SKM-1 (cell line): Measurements from ENCODE around the gene SYTL2.
A peak's percentile ranks its signal among the peaks of the same experiment; 100 is the strongest.
"Not testable (repeated sequence)": the region's sequence is repeated elsewhere in the genome, so short reads cannot be mapped to it uniquely, and the experiment has no call there.

ENCODE experiments used
- DNase-seq: peaks from one replicate; lab custom pipeline; 2025; ENCODE audit not compliant: unreplicated experiment; lab: John Stamatoyannopoulos, UW

The SYTL2 gene

DNA sequence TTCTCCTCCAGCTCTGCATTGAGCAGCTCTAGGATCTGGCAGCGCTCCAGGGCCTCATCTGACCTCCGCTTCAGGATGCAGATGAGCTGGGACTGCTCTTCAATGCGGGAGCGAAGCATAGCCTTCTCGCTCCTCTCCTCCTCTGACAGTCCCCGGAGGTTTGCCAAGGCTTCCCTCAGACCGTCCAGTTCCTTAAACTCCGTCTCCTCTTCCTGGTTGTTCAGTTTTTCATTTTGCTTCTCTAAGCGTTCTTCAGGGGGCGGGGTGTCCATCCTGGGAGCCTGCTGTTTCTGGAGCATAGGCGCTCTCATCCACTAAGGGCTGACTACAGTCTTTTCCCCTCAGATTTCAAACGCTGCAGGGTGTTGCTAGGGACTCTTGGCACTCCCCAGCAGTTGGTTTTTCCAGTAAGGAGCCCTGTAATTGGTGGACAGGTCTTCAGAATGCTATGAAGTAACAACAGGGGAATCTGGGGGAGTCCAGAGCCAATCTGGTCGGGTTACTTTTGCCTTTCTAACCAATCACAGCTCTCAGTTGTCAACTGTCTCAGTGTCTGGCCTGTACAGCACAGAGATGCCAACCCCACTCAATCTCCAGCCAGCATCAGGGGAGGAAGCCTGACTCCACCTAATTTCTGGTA is 125.0 kb downstream of the SYTL2 start, which contains the start of gene CCDC89:
TSS of gene CCDC89 (minus strand) at position 376 of the 640 bp plus-strand sequence. CDS start at position 311, 65 bp downstream.
- DNase-seq, result no peak

DNA sequence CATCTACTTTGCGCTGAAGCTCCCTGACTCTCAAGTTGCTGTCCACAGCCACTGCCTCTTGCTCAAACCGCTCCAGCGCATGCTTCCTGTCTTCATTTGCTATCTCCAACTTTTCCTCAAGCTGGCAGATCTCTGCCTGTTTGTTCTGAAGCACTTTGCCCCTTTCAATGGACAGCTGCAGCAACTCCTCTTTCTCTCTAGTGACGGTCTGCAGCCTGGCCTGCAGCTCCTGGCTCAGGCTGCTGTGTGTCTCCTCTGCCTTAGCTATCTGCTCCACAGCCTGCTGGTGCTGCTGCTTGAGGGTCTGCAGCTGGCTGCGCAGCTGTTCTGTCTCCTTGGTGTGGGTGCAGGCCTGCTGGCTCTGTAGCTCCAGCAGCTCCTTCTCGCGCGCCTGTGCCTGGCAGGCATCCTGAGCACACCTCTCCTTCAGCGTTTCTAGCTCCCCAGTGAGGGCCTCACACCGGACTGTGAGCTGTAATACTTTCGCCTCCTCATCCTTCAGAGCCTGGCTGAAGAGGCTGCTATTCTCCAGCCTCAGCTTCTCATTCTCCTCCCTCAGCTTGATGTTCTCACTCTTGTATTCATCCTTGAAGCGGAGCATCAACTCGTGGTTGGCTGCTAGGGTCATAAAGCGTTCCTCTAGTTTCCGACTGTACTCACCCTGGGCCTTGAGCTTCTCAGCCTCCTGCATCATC is 125.7 kb downstream of the SYTL2 start:
- no peak for DNase-seq

DNA sequence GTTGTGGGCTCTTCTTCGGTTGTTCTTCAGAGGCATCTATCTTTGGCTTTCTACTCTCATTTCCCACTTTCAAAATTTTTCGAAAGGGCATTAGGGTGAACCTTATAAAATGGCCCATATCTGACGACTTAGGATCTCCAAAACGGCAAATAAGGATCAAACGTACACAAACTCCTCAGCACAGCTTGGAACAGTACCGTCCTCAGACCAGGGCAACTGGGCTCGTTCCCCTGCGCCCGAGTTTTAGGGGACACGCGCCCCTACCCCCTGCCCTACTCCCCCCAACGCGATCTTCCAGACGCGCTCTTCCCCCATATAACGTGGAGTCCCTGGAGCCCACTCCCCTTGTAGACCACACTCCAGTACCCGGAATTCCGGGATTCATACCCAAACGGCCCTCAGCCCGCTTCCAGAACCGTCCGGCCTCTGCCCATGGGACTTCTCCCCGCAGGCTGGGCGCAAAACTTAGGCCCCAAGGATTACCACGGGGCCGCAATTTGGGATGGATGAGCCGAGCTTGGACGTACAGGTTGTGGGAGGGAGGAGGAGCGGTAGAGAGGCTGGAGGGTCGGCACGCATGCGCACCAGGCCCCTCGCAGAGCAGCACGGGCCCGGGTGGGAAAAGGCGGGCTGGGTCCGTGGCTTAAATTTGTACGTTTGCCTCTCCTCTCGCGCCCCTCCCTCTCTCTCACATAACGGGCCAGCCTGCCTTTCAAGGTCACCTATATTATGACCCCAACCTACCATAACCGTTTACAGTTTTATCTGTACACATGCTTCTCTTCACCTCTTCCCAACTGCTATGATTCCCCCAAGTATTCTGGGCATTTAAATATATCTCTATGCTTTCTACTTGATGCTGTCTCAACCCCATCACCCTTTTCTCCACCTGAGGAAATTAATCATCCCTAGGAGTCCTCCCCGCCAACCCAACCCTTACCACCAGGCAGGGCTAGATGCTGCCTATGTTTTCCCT is 128.3 kb downstream of the SYTL2 start:
- no peak for DNase-seq

DNA sequence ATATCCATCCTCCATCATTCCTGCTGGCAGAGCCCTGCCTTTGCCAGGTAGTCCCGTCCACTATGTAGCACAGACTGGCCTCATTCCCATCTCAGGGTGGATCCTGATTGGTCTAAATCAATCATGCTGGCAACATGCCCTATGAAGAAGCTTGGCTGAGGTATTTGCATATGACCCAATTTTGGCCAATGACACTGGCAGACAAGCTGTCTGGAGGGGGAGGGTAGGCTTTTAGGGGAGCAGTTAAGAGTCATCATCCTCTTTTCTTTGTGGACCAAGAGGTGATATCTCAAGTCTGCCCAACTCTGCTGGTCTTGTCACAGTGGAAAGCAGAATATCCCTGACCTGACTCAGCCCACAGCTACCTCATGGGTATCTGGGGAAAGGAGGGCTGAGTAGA is 130.0 kb downstream of the SYTL2 start:
- DNase-seq, result no peak

DNA sequence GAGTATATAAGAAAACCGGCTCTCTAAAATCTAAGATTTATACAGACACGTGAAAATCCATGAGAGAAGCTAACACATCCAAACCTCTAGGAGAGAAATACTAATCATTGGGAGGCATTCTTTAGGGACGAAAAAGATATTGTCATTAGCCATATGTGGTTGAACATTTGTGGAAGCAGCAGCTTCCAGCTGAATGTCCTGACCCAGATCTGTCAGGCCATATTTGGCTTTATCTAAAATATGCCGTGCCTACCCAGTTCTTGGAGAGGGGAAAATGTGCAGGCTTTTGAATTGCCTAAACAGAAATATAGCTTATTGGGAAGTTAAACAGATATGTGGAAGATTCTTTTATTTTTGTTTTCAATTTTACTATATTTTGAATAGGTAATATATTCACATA is 131.4 kb downstream of the SYTL2 start:
- no peak for DNase-seq

DNA sequence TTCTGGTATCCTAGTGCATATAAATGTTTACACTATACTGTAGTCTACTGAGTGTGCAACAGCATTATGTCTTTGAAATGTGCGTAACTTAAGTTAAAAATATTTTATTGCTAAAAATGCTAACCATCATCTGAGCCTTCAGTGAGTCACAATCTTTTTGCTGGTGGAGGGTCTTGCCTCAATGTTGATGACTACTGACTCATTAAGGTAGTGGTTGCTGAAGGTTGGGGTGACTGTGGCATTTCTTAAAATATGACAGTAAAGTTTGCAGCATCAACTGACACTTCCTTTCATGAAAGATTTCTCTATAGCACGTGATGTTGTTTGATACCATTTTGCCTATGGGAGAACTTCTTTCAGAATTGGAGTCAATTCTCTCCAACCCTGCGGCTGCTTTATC is 137.5 kb downstream of the SYTL2 start:
- DNase-seq, result no peak

DNA sequence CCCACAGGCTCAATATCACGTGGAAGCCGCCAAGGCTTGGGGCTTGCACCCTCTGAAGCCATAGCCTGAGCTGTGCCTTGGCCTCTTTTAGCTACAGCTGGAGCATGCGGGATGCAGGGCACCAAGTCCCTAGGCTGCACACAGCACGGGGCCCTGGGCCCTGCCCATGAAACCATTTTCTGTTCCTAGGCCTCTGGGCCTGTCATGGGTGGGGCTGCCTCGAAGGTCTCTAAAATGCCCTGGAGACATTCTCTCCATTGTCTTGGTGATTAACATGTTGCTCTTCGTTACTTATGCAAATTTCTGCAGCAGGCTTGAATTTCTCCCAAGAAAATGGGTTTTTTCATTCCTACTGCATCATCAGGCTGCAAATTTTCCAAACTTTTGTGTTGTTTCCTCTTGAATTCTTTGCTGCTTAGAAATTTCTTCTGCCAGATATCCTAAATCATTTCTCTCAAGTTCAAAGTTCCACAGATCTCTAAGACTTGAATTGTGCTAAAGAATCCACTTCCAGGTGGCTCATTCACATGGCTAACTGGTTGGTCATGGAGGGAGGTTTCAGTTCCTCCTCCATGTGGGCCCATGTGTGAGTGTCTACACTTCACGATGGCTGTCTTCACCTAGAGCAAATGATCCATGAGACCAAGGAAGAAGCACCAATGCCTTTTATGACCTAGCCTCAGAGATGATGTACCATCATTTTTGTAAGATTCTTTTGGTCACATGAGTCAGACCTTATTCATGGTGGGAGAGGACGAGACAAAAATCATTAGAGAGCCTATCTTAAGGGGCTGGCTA is 138.6 kb downstream of the SYTL2 start:
- no peak for DNase-seq

DNA sequence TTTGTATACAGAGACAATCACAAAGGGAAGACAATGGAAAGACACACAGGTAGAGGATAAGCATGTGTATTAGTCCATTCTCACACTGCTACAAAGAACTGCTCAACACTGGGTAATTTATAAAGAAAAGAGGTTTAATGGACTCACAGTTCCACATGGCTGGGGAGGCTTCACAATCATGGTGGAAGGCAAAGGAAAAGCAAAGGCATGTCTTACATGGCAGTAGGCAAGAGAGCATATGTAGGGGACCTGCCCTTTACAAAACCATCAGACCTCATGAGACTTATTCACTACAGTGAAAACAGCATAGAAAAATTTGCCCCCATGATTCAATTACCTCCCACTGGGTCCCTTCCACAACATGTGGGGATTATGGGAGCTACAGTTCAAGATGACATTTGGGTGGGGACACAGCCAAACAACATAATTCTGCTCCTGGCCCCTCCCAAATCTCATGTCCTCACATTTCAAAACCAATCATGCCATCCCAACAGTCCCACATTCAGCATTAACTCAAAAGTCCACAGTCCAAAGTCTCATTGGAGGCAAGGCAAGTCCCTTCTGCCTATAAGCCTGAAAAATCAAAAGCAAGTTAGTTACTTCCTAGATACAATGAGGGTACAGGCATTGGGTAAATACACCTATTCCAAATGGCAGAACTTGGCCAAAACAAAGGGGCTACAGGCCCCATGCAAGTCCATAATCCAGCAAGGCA is 139.8 kb downstream of the SYTL2 start:
- DNase-seq, result not testable (repeated sequence)

DNA sequence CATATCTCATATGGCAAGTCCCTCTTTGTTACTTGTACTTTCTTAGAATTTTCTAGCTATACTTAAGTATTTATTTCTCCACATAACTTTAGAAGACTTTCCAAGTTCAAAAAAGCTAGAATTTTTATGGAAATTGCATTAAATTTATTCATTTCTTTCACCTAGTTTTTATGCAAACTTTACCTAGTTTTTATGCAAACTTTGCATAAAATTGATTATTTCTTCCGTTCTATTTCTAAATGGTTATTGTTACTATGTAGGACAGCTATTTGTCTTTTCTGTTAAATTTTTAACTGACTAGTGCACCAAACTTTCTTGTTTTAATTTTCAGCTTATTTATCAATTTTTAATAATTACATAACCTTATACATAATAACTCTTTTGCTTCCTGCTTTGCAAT is 142.8 kb downstream of the SYTL2 start:
- no peak for DNase-seq

DNA sequence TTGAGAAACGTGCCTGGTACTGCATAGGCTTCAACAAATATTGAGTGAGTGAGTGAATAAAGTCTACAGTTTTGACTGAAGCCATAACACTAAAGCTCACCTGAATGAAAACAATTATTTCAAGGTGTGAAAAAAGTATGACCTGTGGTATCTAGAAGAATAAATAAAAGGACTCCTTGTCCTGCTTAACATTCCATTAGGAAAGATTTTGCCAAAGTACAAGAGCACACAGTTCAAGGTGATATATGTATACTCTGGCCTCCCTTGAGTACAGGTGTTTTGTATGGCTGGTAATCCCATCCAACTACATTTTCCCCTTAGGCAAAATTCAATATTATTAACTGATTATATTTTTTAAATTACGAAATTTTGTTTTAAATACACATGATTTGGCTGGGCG is 144.3 kb downstream of the SYTL2 start:
- DNase-seq, result no peak

DNA sequence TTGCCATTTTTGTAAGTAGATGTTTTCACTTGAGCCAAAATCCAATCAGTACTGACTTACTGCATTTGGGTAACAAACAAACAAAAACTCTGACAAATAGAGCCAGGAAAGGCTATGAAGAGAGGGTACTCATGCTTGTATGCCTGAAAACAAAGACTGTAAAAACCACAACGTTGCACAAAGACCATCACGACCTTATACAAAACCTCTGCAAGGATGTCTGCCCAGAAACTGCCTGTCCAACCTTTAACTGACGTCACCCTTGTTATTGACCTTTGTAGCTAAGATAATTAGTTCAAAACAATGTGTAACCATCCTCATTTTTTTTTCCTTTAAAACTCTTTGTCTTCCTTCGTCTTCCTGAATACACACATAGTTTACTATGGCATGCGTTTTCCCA is 145.2 kb downstream of the SYTL2 start:
- DNase-seq, result no peak

DNA sequence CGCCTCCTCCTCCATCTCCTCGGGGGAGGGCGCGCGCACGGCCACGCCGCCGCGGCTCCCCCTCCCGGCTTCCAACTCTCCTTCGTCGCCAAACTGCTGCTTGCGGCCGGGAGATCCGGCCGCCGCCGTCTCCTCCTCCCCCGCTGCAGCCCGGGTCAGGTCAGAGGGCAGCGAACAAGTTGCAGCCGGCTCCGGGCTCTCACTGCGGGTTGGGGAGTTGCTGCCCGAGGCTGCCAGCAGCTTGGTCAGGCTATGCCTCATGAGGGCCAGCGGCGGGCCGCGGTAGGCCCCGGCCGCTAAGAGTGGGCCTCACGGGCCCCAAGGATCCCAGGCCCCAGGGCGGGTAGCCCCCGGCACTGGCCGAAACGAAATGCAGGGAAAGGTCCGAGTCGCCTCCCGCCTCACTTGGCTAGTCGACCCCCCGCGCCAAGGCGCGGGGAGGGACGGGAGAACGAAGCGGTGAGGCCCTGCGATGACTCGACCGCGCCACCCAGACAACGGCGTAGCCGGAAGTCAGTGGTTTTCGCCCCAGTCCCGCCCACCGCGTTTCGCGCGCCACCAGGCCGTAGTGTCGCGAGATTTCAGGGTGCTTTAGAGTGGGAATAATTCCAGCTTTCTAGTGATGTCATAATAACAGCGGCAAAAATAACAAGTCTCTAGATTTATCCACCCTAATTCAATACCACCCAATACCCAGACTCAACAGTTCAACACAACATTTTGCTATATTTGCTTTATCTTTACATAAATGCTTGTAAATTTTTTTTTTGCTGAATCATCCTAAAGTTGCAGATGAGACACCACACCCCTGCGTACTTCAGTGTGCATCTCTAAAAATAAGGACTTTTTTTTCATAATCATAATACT is 146.1 kb downstream of the SYTL2 start, which contains the start of gene CREBZF:
TSS of gene CREBZF (minus strand) at position 515 of the 867 bp plus-strand sequence. CDS start at position 261, 254 bp downstream.
- peak; percentile 93 for DNase-seq

DNA sequence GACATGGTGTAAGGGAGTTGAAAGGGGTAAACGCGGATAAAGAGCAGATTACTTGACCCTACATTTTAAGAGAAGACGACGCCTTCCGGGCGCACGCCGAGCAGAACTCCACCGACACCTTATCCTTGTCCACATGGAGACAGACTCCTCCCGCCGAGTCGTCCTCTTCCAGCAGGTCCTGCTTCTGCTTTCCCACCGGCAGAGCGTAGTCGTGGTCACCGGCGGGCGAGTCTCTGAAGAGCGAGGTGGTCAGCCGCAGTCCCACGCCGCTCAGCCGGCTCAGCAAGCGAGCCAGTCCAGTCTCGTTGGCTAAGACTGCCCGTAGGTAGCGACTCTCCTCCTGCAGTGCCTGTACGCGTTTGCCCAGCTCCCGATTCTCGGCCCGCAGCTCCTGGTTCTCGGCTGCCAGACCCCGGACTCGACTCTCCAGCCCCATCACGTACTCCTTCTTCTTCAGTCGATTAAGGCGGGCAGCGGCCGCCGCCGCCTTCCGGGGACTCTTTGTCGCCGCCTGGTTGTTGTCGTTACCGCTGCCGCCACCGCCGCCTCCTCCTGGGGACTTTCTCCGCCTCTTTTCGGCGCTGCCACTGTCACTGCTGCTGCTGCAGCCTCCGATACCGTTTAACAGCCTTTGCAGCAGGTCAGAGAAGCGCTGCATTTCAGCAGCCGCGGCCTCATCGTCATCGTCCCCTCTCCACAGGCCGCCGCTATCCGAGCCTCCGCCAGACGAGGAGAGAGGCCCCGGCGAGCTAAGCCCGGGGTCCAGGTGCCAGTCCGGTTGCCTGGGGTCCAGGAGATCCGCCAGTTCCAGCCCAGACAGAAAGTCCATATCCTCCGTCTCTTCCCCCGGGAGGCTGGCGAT is 147.0 kb downstream of the SYTL2 start:
- peak; percentile 37 for DNase-seq

DNA sequence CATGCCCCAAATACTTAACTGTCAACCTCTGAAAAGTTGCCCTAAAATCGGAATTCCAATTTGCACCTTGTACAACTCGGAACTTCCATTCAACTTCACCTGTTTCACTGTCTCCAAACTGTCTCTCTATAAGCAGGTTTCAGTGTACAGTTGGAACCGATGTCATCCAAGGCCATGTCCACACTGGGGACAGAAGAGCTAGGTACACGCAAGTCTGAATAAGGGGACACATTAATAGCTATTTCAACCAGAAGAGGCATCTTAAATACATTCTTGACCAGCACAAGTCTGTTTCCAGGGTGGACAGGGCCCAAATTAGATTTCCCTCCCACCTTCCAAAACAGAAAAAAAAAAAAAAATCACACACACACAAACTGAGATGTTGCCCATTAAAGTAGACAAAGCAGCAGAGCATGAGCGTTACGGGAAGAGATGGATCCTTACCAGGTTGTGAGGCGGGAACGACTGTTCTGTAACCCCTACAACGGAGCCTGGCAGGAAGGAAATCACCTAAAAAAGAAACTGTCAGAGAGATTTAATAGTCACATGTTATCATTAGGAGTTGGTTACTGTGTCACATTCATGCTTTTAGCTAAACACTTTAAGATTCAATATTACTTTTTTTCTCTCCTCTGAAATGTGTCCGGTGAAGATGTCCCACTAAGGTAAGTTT is 147.7 kb downstream of the SYTL2 start:
- DNase-seq, result no peak

DNA sequence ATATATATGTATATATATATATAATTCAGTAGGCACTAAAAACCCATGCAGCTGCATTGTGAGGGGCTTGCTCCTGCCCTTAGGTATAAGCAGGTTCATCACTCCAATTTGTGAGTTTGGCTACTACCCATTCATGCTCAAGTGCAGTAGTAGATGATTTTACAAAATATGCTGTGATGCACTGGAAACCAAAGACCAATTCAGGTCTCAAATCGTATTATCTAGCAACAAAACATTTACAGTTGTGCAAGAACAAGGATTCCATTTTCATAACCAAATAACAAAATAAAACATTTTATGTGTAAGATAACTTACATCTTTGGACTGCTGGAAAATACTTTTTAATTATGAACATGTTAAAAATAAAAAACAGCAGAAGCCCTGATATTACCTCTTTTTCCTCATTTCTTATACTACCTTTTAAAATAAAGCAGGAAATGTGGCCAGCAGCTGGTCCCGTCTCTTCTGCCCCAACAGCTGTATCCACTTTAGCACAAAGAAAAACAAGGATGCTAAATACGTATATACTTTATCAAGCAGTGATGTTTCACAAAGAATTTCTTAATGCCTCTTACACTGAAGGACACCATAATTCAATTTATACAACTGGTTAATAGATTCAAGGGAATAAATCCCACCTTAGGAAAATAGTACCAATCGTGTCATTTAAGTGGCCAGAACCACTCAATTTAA is 148.8 kb downstream of the SYTL2 start:
- DNase-seq, result no peak

DNA sequence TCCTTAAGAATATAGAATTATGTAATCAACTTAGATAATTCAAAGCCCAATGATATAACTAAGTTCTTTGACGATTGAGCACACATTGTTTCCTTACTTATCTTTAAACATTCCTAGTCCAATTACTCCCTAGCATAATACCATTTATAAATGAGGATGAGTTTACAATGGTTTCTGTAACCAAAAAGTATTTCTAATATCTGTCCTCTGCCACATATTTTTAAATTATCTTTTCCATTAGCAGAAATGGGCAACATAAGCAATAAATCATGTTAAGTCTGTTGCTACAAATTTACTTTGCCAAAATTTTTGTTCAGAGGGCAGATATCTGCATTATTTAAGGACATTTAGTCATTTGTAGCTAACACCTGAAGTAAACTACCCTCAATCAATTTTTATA is 152.8 kb downstream of the SYTL2 start:
- DNase-seq, result no peak

DNA sequence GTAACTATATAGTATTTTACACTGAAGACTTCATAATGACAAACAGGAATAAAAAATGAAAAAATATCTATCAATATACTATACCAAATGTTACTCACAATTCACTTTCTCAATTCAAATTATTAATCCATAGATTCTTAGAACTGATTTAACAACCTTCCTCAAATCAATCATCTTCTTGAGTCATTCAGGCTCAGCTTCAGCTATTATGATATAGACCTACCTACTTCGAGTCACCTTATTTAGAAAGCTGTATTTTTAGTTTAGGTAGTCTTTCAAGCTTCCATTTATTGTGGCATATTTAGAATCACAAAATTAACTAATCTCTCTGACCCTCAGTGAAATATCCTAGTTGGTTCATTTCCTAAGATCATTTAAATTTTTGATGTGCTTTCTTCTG is 154.2 kb downstream of the SYTL2 start:
- DNase-seq, result no peak
